Measurements from ENCODE around the gene PDE1A.

PDE1A gene

DNA sequence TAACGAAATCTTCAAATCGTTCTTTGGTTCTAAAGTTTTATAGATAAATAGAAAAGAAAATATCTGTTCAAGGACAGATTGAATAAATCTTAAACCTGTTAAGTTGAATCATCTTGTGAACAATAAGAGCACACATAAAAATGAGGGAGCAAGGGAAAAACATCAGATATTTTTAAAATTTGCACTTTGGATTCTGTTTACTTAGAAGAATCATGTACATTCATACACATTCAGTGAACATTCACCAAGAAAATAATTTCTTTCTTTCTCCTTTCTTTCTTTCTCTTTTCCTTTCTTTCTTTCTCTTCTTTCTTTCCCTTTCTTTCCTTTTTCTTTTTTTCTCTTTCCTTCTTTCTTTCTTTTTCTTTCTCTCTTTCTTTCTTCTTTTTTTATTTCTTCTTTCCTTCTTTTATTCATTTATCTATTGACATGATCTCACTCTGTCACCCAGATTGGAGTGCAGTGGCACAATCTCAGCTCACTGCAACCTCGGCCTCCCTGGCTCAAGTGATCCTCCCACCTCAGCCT lies 164.9 kb downstream of the PDE1A start:
- no peak for DNase-seq

DNA sequence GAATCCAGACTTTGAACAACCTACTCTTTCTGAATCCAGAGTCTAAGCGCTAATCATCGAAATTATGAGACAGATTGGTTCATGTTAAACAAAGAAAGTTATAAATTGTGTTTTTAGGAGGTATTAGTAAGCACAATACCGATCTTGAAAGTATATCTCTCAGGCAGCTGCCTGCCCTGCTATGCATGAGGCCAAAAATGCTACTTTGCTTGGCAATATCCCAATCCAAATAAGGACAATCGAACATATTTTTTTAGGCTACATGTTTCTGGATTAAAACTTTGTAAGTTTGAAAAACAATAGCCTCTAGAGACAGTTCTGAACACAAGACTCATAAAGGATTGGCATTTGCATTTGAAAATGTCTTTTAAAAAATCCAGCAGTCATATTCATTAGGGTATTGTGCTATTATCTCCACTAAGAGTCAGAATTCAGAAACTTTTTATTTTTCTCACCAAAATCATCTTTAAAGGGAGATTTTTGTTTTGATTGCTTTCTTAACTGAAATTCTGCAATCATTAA lies 167.1 kb downstream of the PDE1A start:
- DNase-seq, result no peak

DNA sequence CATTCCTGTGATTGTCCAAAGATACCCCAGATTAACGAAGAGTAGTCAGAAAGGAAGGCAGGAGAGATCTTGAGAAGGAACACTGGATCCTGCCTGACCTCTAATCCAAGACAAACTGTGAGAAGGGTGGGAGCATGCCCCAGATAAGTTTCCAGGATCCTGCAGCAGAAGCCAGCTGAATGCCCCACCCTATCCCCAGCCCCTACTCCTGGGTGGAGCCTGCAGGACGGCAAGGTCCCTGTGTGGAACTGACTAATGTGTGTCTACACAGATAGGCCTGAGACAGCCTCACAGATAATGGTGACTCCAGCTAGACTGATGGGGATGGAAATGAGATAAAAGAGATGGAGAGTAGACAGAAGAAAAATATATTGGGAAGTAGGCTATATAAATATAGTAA lies 174.3 kb downstream of the PDE1A start:
- DNase-seq, result no peak

DNA sequence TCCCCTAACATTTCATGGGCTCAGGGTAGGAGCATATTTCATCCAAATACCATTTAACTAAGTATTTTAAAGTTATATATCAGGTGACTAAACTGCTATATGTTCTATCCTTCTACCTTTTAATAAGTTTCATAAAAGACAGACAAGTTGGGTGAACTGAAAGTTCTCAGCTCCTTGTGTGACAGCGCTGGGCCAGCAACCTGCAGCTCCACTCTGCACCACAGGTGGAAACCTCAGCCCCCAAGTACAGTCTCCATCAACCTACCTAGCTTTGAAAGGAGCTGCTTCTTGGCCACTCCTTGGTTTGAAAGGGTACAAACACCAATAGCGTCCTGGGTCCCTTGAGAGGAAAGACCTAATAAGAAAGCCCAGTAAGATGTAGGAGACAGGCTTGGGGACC lies 177.9 kb downstream of the PDE1A start:
- no peak for DNase-seq

DNA sequence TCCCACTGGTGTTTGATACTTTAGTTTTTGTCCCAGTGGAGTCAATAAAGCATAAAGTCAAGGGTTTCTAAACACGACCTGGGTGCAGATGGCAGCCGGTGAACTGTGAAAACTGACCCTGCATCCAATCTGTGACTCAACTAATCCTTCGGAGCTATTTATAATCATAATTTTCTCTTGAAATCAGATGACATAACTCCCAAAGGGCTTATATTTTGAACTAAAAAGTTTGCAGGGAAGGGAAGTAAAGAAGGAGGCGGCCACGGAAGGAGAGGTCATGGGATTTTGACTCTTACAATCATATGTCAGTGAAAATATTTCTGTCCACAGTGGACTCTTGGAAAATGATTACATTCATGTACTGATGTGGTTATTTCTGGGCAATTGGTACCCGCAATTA lies 178.5 kb downstream of the PDE1A start:
- no peak for DNase-seq

DNA sequence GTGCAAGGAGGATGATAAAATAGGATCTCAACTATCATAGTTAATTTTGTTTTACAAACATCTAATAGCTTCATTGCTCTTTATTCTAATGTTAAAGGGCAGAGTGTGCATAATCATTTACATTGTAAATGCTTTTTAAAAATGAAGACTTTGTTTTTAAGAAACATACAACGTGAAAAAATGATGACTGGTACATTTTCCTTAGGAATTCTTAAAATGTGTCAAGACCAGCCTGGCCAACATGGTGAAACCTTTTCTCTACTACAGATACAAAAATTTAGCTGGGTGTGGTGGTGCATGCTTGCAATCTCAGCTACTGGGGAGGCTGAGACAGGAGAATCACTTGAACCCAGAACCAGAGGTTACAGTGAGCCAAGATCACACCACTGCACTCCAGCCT lies 179.0 kb downstream of the PDE1A start:
- no peak for DNase-seq

DNA sequence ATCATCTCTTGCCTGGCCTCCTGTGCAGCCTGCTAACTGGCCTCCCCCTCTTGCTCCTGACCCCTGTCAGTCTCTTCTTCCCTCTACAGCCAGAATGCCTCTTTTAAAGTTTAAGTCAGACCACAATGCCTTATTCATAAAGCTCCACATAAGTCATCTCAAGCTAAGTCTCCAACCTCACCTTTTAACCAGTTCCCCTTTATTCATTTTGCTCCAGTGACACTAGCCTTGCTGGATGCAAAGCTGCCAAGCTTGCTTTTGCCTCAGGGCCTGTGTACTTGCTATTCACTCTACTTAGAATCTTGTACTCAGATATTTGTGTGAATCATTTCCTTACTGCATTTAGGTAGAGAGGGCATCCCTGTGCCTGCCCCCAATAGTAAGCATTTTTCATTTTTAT lies 180.9 kb downstream of the PDE1A start:
- DNase-seq, result no peak

DNA sequence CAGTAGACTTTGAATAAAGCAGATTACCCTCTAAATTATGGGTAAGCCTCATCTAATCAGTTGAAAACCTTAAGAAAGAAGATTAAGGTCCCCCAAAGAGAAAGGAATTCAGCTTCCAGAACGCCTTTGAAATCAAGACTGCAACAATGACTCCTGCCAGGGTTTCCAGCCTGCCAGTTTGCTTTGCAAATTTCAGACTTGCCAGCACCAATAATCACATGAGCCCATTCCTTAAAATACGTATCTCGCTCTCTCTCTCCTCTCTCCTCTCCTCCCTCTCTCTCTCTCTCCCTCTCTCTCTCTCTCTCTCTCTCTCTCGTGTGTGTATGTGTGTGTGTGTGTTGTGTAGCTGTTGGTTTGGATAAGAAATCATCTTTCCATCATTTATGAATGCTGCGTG lies 184.2 kb downstream of the PDE1A start:
- DNase-seq, result no peak

DNA sequence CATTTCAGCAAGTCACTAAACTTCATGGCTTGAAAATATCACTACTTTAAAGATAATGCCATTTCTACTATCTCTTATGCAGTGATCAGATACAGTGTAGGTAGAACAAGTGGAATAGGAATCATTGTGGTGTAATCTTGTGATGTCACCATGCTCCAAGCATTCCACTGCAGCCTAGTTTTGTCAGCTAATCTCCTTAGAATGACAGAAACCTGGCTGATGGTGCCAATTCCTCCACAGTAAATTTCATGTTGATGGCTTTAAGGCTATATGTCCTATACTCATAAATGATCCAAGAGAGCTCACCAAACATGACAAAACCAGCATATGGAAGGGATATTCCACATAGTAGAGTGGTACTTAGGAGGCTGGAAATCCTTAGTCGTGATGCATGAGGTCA lies 184.9 kb downstream of the PDE1A start:
- no peak for DNase-seq

DNA sequence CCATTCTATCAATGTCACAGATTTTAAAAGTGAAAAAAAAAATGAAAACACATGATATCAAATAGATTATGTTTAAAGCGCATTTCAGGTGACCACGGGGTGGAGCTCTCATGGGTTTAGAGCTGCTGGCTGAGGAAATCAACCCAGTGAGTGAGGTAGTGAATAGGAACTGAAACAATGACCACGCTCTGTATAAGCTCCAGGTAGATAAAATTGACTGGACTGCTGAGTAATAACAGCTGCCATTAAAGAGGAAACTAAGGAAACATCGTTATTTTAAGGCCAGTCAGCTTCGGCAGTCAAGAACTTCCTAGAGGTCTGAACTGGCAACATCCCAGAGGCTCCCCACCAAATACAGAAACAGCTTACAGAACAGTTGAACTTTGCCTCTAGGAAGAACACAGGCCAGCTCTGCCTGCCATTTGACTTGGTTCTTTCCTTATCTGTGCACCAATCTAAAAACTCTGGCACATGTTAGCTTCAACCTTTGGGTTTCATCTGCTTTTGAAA lies 185.9 kb downstream of the PDE1A start:
- no peak for DNase-seq

DNA sequence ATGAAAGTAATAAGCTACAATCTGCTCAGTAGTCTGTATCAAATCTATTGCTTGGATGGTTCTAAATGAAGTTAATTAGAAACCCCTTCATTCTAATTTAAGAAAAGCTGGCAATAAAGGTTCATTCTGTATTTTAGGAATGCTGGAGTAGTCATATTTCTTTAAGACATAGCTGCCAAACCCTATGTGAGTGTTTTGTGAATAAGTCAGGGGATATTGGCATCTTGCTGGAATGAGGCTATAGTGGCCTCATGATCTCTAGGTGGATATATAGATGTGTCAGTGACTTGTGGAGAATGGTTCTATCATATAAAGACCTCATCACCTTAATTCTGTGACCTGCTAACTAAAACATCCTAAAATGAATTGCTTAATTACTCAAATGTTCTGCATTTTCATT lies 196.3 kb downstream of the PDE1A start:
- DNase-seq, result no peak

DNA sequence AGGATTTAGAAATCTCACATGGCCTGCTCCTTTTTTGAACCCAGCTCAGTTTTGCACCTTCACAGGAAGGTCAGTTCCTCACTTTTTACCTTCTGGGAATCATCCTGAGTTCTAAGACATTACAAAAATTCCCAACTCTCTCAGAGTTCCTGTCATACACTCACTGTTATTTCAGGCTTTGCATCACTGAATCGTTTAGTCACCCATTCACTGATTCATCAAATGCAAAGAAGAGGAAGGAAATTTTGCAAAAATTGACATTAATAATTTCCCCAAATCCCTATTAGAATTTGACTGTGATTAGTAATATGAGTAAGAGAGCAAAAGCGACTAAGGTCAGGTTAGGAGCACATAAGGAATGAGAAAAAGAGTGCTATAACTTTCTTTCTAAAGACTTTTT lies 197.5 kb downstream of the PDE1A start:
- DNase-seq, result no peak

DNA sequence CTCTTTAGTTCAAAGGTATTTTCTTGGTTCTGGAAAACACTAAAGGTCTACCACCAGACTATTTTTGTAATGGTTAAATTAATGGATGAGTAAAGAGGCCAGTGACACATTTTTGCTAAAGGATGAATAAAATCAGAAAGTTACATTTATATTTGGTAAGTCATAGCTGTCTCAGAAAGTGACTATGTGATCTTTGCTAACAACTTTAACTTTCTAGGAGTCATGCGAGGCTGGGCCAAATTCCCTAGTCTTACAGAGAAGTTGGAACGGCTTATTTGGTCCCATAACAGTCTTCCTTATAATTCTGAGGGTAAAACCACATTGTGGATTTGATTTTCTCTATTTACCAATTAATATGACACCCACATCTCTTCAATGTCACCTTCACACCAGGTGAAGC lies 198.1 kb downstream of the PDE1A start:
- DNase-seq, result no peak

DNA sequence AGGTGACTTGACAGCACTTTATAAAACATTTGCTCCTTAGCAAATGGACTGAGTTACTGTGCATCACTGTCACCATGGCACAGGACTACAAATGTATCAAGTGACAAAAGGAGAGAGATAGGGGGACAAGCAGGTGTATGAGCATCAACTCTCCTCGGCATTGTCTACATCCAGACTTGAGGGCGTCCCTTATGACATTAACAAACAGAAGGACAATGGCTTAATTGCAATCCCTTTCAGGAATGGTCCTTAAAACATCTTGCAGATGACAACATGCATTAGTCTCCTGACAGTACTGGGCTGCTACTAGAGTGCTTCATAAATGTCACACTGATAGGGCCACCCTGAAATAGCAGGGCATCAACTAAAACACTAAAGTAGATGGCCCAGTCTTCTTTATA lies 198.8 kb downstream of the PDE1A start:
- DNase-seq, result no peak

DNA sequence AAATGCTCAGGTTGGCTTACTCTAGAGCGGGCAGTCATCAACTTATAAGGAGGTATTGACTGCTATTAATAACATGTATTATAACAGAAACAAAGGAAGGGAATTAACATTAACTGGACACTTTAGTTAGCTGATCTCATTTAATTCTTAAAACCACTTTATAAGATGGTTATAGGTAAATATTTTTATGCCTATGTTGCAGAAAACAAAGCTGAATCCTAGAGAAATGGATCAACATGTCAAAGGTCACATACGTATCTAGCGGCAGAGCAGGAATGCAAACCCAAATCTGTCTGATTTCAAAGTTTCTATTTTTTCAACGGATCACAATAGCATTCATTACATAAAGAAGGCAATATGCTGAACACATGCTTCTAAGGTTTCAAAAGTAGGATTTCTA lies 200.0 kb downstream of the PDE1A start:
- no peak for DNase-seq

DNA sequence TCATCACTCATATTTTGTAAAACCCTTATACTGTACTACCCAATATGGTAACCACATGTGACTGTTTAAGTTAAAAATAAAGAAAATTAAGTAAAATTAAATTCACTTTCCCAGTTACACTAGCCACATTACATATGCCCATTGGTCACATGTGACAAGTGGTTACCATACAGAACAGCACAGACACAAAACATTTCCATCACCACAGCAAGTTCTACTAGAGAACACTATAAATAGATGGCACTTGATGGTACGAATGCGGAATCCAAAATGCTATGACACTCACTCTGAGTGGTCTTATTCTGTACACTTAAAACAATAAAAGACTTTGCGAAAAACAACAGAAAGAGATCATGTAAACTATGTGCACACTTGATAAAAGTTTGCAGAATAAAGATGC lies 202.2 kb downstream of the PDE1A start:
- DNase-seq, result no peak

DNA sequence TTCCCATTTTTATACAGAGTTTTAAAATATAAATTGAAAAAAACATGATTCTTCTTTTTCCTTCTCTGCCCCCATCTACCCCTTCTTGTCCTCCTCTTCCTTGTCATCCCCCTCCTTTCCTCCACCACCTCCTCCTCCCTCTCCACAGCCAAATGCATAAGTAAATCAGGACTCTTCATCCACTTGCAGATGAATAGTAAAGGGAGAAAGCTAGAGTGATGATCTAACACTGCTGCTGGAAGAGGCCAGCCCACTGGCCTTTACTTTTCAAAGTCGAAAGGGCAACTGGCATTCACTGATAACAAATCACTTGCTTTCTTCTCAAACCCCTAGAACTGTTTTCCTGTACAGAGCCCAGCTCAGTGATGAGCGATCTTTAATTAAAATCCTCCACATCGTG lies 205.8 kb downstream of the PDE1A start:
- no peak for DNase-seq

DNA sequence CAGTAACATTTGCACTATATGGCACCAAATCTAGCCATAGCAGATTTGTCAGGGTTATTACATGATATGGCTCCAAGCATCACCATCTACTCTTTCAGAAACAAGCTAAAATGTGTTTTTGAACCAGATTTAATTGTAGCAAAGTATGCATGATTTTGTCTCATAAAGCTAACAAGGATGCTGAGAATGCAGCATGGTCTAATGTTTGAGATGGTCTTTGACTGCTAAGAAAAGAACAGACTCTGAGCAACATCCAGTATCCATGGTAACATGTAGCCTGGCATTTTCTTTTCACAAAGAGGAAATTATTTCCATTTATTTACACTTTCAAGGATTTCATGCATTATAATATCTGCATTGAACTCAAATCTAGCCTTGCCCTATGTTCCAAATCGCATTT lies 206.5 kb downstream of the PDE1A start:
- no peak for DNase-seq

DNA sequence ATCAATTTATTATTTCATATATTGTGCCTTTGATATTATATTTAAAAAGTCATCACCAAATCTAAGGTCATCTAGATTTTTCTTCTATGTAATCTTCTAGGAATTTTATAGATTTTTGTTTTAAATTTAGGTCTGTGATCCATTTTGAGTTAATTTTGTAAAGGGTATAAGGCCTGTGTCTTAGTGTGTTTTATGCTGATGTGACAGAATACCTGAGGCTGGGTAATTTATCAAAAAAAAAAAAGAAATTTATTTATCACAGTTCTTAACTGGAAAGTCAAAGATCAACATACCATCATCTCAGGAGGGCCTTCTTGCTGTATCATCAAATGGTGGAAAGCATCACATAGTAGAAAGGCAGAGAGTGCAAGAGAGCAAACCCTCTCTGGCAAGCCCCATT lies 216.2 kb downstream of the PDE1A start:
- DNase-seq, result no peak

DNA sequence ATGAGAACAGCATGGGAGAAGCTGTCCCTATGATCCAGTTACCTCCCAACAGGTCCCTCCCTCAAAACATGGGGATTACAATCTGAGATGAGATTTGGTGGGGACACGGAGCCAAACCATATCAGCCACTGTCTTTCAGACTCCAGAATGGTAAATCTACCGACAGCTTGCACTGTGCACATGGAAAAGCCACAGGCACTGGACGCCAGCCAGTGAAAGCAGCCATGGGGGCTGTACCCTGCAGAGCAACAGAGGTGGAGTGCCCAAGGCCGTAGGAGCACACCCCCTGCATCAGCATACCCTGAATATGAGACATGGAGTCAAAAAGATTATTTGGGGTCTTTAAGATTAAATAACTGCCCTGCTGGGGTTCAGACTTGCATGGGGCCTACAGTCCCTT lies 218.4 kb downstream of the PDE1A start:
- no peak for DNase-seq

DNA sequence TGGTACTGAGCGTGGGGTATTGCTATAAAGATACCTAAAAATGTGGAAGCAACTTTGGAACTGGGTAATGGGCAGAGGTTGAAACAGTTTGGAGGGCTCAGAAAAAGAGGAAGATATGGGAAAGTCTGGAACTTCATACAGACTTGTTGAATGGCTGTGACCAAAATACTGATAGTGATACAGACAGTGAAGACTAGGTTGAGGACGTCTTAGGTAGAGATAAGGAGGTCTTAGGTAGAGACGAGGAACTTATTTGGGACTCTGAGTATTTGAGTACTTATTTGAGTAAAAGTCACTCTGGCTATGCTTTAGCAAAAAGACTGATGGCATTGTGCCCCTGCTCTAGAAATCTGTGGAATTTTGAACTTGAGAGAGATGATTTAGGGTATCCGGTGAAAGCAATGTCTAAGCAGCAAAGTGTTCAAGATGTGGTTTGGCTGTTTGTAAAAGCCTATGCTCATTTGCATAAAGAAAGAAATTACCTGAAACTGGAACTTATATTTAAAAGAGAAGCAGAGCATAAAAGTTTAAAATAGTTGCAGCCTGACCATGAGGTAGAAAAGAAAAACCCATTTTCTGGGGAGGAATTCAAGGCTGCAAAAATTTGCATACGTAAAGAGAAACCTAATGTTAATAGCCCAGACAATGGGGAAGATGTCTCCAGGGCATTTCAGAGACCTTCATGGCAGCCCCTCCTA lies 219.6 kb downstream of the PDE1A start:
- DNase-seq, result no peak

DNA sequence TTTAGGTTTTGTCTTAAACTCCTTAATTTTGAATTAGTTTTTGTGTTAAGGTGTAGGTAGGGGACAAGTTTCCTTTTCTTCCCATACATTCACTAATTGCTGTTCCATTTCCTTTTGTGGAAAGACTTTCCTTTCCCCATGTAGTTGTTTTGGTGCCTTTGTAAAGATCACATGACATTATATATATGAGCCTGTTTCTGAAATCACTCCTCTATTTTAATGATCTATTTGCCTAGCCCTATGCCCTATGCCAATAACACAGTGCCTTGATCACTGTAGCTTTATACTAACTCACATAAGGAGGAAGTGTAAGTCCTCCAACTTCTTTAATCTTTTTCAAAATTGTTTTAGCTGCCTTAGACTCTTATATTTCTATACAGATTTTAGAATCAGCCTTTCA lies 229.3 kb downstream of the PDE1A start:
- no peak for DNase-seq

DNA sequence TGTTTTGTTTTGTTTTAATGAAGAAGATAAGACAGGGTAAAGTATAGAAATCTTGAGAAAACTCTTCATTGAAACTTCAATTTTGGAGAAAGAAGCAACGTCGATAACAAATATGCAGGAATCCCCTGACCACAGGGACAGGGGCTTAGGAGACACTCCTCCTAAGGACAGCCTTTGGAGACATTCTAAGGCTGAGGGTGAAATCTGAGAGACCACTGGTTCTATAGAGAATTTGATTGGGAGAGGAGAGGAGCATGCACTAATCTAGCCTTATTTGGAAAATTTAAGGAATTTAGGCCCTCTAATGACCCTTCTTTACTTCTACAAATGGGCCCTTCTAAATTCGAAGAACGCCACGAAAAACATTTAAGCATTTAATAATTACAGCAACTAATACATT lies 233.5 kb downstream of the PDE1A start:
- DNase-seq, result no peak

DNA sequence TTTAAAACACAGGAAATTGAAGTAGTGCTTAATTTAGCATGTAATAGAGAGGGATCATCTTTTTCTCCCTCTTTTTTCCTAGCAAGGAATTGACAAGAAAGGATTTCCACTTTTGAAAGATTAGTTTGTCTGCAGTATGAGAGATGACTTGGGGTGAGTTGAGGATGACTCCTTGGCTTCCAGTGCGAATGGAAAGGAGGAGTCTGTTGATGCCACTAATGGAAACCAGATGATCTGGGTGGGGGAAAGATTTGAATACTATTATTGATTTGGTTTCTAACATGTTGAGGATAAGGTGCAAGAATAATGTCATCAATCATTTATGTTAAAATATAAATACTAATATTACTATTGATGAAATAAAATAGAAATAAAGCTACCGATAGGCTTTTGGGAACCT lies 235.8 kb downstream of the PDE1A start:
- DNase-seq, result no peak

DNA sequence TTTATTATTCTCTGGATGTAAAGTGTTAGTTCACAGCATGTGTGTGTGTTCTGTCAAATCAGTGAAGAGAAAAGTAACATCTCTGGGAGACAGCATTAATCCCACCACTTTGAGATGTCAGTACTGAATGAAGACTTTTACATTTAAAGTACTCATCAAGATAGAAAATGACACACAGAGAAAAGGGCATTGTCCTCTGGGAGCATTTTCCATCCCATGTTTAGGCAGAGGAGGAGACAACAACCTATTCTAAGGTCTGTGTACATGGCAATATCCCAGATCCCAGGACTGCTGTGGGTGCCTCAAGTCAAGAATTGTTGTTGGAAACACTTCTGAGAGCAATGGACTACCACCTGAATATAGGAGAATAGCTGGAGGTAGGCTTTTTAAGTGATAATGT lies 239.7 kb downstream of the PDE1A start:
- no peak for DNase-seq
